WERI-Rb-1 (cell line): ENCODE measurements around the gene STARD6.

Experiments
- DNase-seq: peaks from one replicate; pipeline ENCODE4 v3.0.0-alpha.2; 2020
- H3K27ac ChIP-seq: fragments of 250-450 bp; sonication (Bioruptor Pico); 2 replicates; pipeline ENCODE4 v1.5.1; 2020; ENCODE audit warnings: mild to moderate bottlenecking, moderate library complexity
- H3K27me3 ChIP-seq: fragments of 250-450 bp; sonication (Bioruptor Pico); 2 replicates; pipeline ENCODE4 v1.5.1; 2021; ENCODE audit warnings: mild to moderate bottlenecking, low read depth, moderate library complexity; ENCODE audit not compliant: insufficient read depth, severe bottlenecking
- H3K36me3 ChIP-seq: fragments of 250-450 bp; sonication (Bioruptor Pico); 2 replicates; pipeline ENCODE4 v1.5.1; 2020; ENCODE audit warnings: mild to moderate bottlenecking, moderate library complexity
- H3K4me3 ChIP-seq: 2 replicates; pipeline ENCODE4 v1.5.1; 2011; ENCODE audit warnings: low read depth, mild to moderate bottlenecking, control low read depth, low read length
- H3K9me3 ChIP-seq: fragments of 250-450 bp; sonication (Bioruptor Pico); 2 replicates; pipeline ENCODE4 v1.5.1; 2021; ENCODE audit warnings: mild to moderate bottlenecking, moderate library complexity; ENCODE audit not compliant: severe bottlenecking
- CTCF ChIP-seq: IDR thresholded peaks from 2 replicates; pipeline ENCODE4 v1.5.1; 2011; ENCODE audit warnings: low read depth, mild to moderate bottlenecking, control low read depth, inconsistent platforms, low read length

STARD6 gene

GRCh38 chr18:54382733-54383252 lies 25.1 kb upstream of the STARD6 start:
- Histone ChIP-seq H3K27ac (no peak overlapping the region), H3K9me3 (no peaks in the 10 kb centered on the region), H3K36me3 (no peaks in the 10 kb centered on the region), H3K27me3 (no peaks in the 10 kb centered on the region), H3K4me3 (no peak overlapping the region)
- DNase-seq = no peak
- TF ChIP-seq CTCF = no peak

- Histone ChIP-seq H3K36me3 (no peaks in the 10 kb centered on the region), H3K27me3 (no peaks in the 10 kb centered on the region), H3K9me3 (no peaks in the 10 kb centered on the region), H3K27ac (no peak overlapping the region), H3K4me3 (no peak overlapping the region)
- no peak for TF ChIP-seq CTCF
- DNase-seq = no peak
Observed at GRCh38 chr18:54382076-54382475, 24.4 kb upstream of the STARD6 start.

- no peaks in the 10 kb centered on the region for H3K36me3 ChIP-seq
- no peaks in the 10 kb centered on the region for H3K9me3 ChIP-seq
- no peak overlapping the region for H3K4me3 ChIP-seq
- DNase-seq = no peak
- no peak overlapping the region for H3K27ac ChIP-seq
- no peaks in the 10 kb centered on the region for H3K27me3 ChIP-seq
- no peak for TF ChIP-seq CTCF
Observed at GRCh38 chr18:54381640-54382039, 24.0 kb upstream of the STARD6 start.

DNA sequence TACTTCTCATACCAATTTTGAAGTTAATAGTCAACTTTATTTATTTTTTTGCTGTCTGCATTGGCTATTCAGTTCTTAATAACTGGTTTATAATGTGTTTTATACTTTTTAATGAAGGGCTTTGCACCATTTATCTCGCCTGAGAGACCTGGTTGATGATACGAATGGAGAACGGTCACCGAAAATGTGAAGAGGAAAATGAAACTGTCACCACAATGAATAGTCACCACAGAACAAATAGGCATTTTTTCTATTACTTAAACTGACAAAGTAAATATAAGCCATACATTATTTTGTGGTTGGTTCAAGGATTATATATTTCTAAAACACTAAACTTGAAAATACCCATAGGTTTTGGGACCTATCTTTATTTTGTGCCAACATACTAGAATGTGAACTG lies 20.4 kb upstream of the STARD6 start:
- Histone ChIP-seq H3K36me3 (no peaks in the 10 kb centered on the region), H3K9me3 (no peaks in the 10 kb centered on the region), H3K27me3 (no peaks in the 10 kb centered on the region), H3K4me3 (no peak overlapping the region), H3K27ac (no peak overlapping the region)
- TF ChIP-seq CTCF = no peak
- no peak for DNase-seq

DNA sequence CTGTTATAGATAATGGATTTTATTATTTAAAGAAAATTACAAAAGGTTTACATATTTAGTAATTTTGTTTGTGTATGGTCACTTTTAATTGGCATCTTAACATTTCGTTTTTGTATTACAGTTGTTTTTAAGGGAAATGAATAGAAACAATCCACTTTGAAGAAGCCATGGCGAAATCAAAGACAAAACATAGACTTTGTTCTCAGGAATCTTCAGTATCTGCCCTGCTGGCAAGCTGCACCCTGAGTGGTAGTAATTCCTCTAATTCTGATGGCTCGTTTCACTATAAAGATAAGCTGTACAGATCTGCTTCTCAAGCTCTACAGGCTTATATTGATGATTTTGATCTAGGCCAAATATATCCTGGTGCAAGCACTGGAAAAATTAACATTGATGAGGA lies 2.7 kb upstream of the STARD6 start:
- peaks cover 4% of the 10 kb centered on the region for H3K36me3 ChIP-seq
- no peaks in the 10 kb centered on the region for H3K27me3 ChIP-seq
- TF ChIP-seq CTCF = no peak
- H3K27ac ChIP-seq = no peak overlapping the region
- H3K4me3 ChIP-seq = no peak overlapping the region
- H3K9me3 ChIP-seq = no peaks in the 10 kb centered on the region
- DNase-seq = no peak

DNA sequence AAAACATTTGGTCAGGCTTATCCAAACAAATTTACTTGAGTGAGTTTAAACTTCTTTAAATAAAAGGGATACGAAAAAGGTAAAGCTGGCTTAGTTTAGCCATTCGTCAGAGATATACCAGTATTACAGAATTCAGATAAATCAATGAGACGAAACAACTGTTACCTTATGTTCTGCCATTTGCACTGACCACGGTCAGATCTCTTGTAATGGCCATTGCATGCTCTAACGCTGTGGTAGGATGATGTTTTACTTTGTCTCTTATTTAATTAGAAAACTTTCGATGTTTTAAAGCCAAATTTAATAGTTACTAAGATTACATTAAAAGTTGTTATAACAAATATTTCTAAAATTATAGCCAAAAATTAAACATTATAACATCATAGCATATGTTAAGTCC lies 1.6 kb upstream of the STARD6 start:
- H3K27me3 ChIP-seq = no peaks in the 10 kb centered on the region
- no peak for DNase-seq
- peaks cover 4% of the 10 kb centered on the region for H3K36me3 ChIP-seq
- no peak overlapping the region for H3K27ac ChIP-seq
- no peak for TF ChIP-seq CTCF
- H3K9me3 ChIP-seq = no peaks in the 10 kb centered on the region
- no peak overlapping the region for H3K4me3 ChIP-seq
